HUES48 (cell line): ENCODE measurements around the gene SPTBN2.

Experiments
- H3K27ac ChIP-seq: one replicate; pipeline ENCODE4 v1.7.0; 2013; ENCODE audit warnings: low read depth, low read length, inconsistent platforms
- H3K27me3 ChIP-seq: 2 replicates; pipeline ENCODE4 v1.6.1; 2013; ENCODE audit warnings: mild to moderate bottlenecking, low read length; ENCODE audit not compliant: control insufficient read depth, insufficient read depth
- H3K36me3 ChIP-seq: 2 replicates; pipeline ENCODE4 v1.6.1; 2013; ENCODE audit warnings: low read length; ENCODE audit not compliant: control insufficient read depth, insufficient read depth
- H3K4me1 ChIP-seq: 2 replicates; pipeline ENCODE4 v1.6.1; 2013; ENCODE audit warnings: mild to moderate bottlenecking, low read length; ENCODE audit not compliant: control insufficient read depth, insufficient read depth
- H3K4me3 ChIP-seq: 2 replicates; pipeline ENCODE4 v1.5.1; 2013; ENCODE audit warnings: mild to moderate bottlenecking, low read depth, low read length
- H3K9ac ChIP-seq: 2 replicates; pipeline ENCODE4 v1.6.1; 2013; ENCODE audit warnings: mild to moderate bottlenecking, low read depth, low read length, moderate library complexity
- H3K9me3 ChIP-seq: 2 replicates; pipeline ENCODE4 v1.6.1; 2013; ENCODE audit warnings: low read length; ENCODE audit not compliant: control insufficient read depth, insufficient read depth

The SPTBN2 gene

DNA sequence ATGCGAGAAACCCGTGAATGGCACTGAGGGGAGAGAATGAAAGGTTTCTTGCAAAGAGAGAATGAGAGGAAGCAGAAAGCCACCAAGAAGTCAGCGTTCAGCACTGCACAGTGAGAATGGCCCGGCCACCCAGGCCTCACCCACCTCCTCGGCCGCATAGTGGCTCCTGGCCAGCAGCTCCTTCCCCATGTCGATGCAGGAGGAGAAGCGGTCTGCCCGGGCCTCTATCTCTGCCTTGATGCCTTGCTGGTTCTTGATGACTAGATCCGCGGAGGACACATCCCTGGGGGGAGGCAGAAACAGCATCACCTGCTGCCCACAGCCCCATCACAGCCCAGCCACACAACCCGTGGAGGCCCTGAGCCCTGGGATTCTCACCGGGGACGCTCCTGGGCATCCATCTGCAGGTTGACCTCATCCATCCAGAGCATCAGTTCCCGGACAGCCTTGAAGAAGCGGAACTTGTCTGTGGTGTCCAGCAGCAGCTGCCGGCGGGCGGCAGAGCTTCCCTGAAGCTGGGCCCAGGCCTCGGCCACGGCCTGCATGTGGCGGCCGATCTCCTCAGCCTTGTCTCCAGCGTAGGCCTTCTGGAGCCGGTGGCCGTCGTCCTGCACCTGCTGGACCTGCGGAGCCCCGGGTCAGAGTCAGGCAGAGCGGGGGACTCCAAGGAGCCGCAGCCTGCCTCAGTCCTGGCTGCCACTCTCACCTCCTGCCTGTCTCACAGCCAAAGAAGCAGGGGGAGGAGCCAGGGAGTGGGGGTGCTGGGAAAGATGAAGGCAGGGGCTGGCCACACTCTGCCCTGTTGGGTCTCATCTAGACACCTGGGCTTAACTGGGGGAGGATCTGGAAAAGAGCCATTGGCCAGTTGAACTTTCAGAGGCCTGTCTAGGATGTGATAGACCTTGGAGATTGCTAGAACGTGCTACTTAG, 39.1 kb downstream of the SPTBN2 start:
- Histone ChIP-seq H3K27me3 (no peaks in the 10 kb centered on the region), H3K27ac (no peak overlapping the region), H3K4me1 (no peaks in the 10 kb centered on the region), H3K9me3 (no peaks in the 10 kb centered on the region), H3K36me3 (peaks cover 90% of the 10 kb centered on the region), H3K4me3 (no peak overlapping the region), H3K9ac (no peak overlapping the region)

GRCh38 chr11:66688561-66689534, 40.2 kb downstream of the SPTBN2 start:
- H3K4me3 ChIP-seq: no peak overlapping the region
- no peaks in the 10 kb centered on the region for H3K27me3 ChIP-seq
- no peaks in the 10 kb centered on the region for H3K9me3 ChIP-seq
- no peak overlapping the region for H3K9ac ChIP-seq
- no peak overlapping the region for H3K27ac ChIP-seq
- peaks cover 87% of the 10 kb centered on the region for H3K36me3 ChIP-seq
- H3K4me1 ChIP-seq: no peaks in the 10 kb centered on the region

- no peak overlapping the region for H3K9ac ChIP-seq
- no peak overlapping the region for H3K4me3 ChIP-seq
- no peaks in the 10 kb centered on the region for H3K27me3 ChIP-seq
- no peak overlapping the region for H3K27ac ChIP-seq
- H3K36me3 ChIP-seq: peaks cover 82% of the 10 kb centered on the region
- H3K4me1 ChIP-seq: no peaks in the 10 kb centered on the region
- H3K9me3 ChIP-seq: no peaks in the 10 kb centered on the region
Measured at GRCh38 chr11:66687831-66688281, 41.2 kb downstream of the SPTBN2 start.

DNA sequence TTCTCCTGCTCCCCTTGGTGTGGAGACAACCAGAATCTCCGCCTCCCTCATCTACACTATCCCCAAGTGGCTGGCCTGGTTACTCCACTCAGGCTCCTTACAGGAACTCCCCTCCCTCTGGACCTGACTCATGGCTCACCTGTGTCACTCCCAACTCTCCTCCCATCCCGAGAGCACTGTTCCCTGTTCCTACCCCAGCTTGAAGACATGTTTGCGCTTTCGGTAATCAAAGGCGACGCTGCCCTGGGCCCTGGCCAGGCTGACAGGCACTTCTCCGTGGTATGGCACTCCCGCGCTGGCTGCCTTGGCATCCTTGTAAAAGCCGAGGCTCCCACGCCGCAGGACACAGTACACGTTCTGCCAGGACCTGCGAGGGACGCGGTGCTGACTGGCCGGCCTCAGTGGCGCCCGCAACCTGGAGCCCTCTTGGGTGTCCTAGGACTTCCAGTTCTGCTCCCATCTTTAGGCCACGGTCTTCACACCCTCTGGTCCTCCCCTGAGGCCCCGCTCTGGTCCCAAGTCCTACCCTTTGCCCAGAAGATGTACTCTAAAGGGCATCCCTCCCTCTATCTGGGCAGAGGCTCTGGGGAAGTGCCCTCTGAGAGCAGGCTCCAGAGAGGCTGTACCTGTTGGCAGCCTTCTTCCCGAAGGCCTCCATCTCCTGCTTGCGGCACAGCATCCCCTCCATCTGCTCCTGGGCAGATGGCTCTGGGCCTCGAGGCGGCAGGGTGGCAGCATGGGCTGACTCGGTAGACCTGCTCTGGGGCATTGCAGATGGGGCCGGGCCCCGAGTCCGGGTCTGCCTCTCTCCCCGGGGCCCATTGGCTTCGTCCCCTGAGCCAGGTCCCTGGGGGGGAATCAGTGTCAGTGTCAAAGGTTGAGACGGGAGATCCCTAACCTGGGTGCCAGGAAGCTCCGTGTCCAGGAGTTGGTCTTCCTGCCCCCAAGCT, 41.9 kb downstream of the SPTBN2 start:
- no peaks in the 10 kb centered on the region for H3K4me1 ChIP-seq
- H3K36me3 ChIP-seq: peaks cover 74% of the 10 kb centered on the region
- H3K4me3 ChIP-seq: no peak overlapping the region
- H3K9me3 ChIP-seq: no peaks in the 10 kb centered on the region
- no peak overlapping the region for H3K27ac ChIP-seq
- no peak overlapping the region for H3K9ac ChIP-seq
- H3K27me3 ChIP-seq: no peaks in the 10 kb centered on the region

- no peaks in the 10 kb centered on the region for H3K4me1 ChIP-seq
- H3K9me3 ChIP-seq: no peaks in the 10 kb centered on the region
- no peak overlapping the region for H3K27ac ChIP-seq
- no peaks in the 10 kb centered on the region for H3K27me3 ChIP-seq
- H3K9ac ChIP-seq: no peak overlapping the region
- H3K36me3 ChIP-seq: peaks cover 66% of the 10 kb centered on the region
- no peak overlapping the region for H3K4me3 ChIP-seq
Measured at GRCh38 chr11:66686100-66686785, 42.8 kb downstream of the SPTBN2 start.

DNA sequence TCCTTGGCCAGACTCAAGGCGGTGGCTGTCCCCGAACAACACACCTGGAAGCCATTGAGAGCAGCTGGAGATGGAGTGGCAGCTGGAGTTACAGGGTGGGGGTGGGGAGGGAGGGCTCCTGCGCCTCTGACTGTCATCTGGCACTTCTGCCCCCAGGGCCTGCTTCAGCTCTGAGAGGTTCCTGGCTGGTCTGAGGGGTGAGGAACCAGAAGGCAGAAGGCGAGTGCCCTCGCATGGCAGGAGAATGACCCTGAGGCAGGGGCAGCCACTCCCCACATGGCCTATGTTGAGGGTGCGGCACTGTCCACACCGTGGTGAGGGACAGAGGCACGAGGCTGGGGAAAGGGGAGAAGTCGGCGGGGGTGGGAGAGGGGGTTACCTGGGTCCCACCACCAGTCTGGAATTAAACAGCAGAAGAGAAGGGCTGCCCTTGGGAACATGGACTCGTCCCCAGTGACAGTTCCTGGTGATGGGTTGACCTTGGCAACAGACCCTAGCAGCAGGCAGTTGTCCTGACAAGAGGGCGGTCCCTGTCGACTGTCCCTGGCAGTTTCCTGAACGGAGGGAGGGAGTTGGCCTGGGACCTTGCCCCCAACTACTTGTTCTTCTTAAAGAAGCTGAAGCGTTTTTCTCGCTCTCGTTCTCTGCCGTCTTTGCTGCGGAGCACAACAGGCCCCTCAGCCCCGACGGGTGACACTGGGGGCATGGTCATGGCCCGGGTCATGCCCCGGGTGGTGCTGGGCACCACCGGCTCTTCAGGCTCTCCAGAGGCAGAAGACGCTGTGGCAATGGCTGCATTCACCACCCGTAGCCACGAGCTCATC, 43.5 kb downstream of the SPTBN2 start:
- H3K4me3 ChIP-seq: no peak overlapping the region
- no peaks in the 10 kb centered on the region for H3K27me3 ChIP-seq
- H3K27ac ChIP-seq: no peak overlapping the region
- no peak overlapping the region for H3K9ac ChIP-seq
- no peaks in the 10 kb centered on the region for H3K4me1 ChIP-seq
- peaks cover 61% of the 10 kb centered on the region for H3K36me3 ChIP-seq
- no peaks in the 10 kb centered on the region for H3K9me3 ChIP-seq

GRCh38 chr11:66684635-66685034, 44.4 kb downstream of the SPTBN2 start:
- Histone ChIP-seq H3K27me3 (no peaks in the 10 kb centered on the region), H3K9me3 (no peaks in the 10 kb centered on the region), H3K27ac (no peak overlapping the region), H3K4me3 (no peak overlapping the region), H3K4me1 (no peaks in the 10 kb centered on the region), H3K9ac (no peak overlapping the region), H3K36me3 (peaks cover 52% of the 10 kb centered on the region)

DNA sequence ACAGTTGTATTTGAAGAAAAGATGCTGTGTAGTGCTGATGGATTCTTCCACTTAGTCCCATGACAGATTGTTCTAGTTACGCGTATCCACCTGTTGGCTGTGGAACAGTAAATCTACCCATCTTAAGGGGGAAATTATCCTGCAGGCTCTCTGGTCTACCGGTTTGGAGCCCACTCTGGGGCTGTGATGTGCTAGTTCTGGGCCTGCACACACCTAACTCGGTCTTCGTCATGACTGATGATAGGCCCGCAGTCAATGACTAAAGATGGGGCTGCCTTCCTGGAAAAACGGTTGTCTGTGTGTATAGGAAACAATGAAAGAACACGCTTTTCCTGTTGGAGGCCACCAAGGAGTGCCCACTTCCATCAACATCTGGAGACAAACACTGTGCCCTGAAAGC, 45.1 kb downstream of the SPTBN2 start:
- Histone ChIP-seq H3K4me1 (no peaks in the 10 kb centered on the region), H3K9ac (no peak overlapping the region), H3K9me3 (no peaks in the 10 kb centered on the region), H3K36me3 (peaks cover 46% of the 10 kb centered on the region), H3K27ac (no peak overlapping the region), H3K4me3 (no peak overlapping the region), H3K27me3 (no peaks in the 10 kb centered on the region)

- H3K27ac ChIP-seq: no peak overlapping the region
- H3K9me3 ChIP-seq: no peaks in the 10 kb centered on the region
- H3K4me3 ChIP-seq: no peak overlapping the region
- peaks cover 25% of the 10 kb centered on the region for H3K36me3 ChIP-seq
- peaks cover 16% of the 10 kb centered on the region for H3K4me1 ChIP-seq
- no peak overlapping the region for H3K9ac ChIP-seq
- H3K27me3 ChIP-seq: no peaks in the 10 kb centered on the region
Measured at GRCh38 chr11:66680966-66681645, 47.9 kb downstream of the SPTBN2 start.
